Endodermal cell (in vitro differentiated cells): ENCODE results near the gene RYR3. TPM values are rescaled to one million over a fixed set of nuclear protein-coding genes. Genes with fewer than 3 reads are reported as not detected.
A peak's percentile ranks its signal among the peaks of the same experiment; 100 is the strongest.

Source experiments
- DNase-seq: peaks from one replicate; pipeline ENCODE4 v3.0.0-alpha.2; 2017
- H3K27ac ChIP-seq: 2 replicates; pipeline ENCODE4 v1.5.1; 2013; ENCODE audit warnings: mild to moderate bottlenecking, low read depth, low read length, moderate library complexity
- H3K27me3 ChIP-seq: 2 replicates; pipeline ENCODE4 v1.6.1; 2013; ENCODE audit warnings: mild to moderate bottlenecking, low read length, moderate library complexity; ENCODE audit not compliant: insufficient read depth, control insufficient read depth, poor library complexity, severe bottlenecking
- H3K36me3 ChIP-seq: 2 replicates; pipeline ENCODE4 v1.7.0; 2013; ENCODE audit warnings: mild to moderate bottlenecking, low read length, moderate library complexity; ENCODE audit not compliant: control insufficient read depth, insufficient read depth
- H3K4me1 ChIP-seq: one replicate; pipeline ENCODE4 v1.7.0; 2013; ENCODE audit warnings: low read length; ENCODE audit not compliant: control insufficient read depth, insufficient read depth
- H3K4me3 ChIP-seq: 2 replicates; pipeline ENCODE4 v1.5.1; 2013; ENCODE audit warnings: mild to moderate bottlenecking, low read length, moderate library complexity
- H3K9ac ChIP-seq: 2 replicates; pipeline ENCODE4 v1.6.1; 2013; ENCODE audit warnings: mild to moderate bottlenecking, low read length, moderate library complexity; ENCODE audit not compliant: poor library complexity, severe bottlenecking; ENCODE audit errors: extremely low read depth
- H3K9me3 ChIP-seq: 2 replicates; pipeline ENCODE4 v1.6.1; 2013; ENCODE audit warnings: mild to moderate bottlenecking, low read length, moderate library complexity; ENCODE audit not compliant: control insufficient read depth
- H3K27ac Mint-ChIP-seq: 2 replicates; pipeline ENCODE4 v1.8.0; 2020; ENCODE audit warnings: mixed read lengths
- H3K27me3 Mint-ChIP-seq: 2 replicates; pipeline ENCODE4 v1.8.0; 2021; ENCODE audit warnings: mild to moderate bottlenecking, mixed read lengths; ENCODE audit not compliant: insufficient read depth
- H3K36me3 Mint-ChIP-seq: 2 replicates; pipeline ENCODE4 v1.8.0; 2020; ENCODE audit warnings: low read depth, mixed read lengths
- H3K4me1 Mint-ChIP-seq: 2 replicates; pipeline ENCODE4 v1.8.0; 2020; ENCODE audit warnings: mixed read lengths
- H3K4me3 Mint-ChIP-seq: 2 replicates; pipeline ENCODE4 v1.8.0; 2020; ENCODE audit warnings: mild to moderate bottlenecking, moderate library complexity, mixed read lengths
- H3K9me3 Mint-ChIP-seq: 2 replicates; pipeline ENCODE4 v1.8.0; 2020; ENCODE audit warnings: mild to moderate bottlenecking, mixed read lengths
- CTCF ChIP-seq: fragments of 200-600 bp; sonication (generic); conservative IDR thresholded peaks from 2 replicates; pipeline ENCODE4 v1.5.0; 2021; ENCODE audit warnings: antibody characterized with exemption, mild to moderate bottlenecking
- WGBS, 2 experiments: methylation state at CpG; one replicate each; pipeline versions ENCODE4 v1.1.5 to v1.1.7; 2013; ENCODE audit warnings: missing lambda C conversion rate in 2 of 2, mixed read lengths in 1 of 2; ENCODE audit not compliant: insufficient coverage in 1 of 2, insufficient read length in 1 of 2; 5-methylcytosine and 5-hydroxymethylcytosine counted together
- long read RNA-seq, 4 experiments: library from polyadenylated mRNA in 2 of 4; library from RNA in 1 of 4; library from capped mRNA in 1 of 4; stranded (forward) in 3 of 4; unstranded in 1 of 4; transcript quantifications; one replicate each; pipeline ENCODE4 v2.0.0, GENCODE V29; 2020 to 2021; ENCODE audit warnings: inconsistent platforms in 1 of 4
- polyA plus RNA-seq, 2 experiments: library from polyadenylated mRNA; stranded (reverse); fragments of 50-300 nt; gene quantifications; one replicate each; pipeline ENCODE4 v1.2.3, GENCODE V29; 2013
- total RNA-seq, 2 donors: library from RNA; stranded (reverse); fragmentation: NEBNext Ultra II Directional in 1 of 2; extraction: Animal tissue kit (Norgen Biotek cat#: 25700) in 1 of 2; gene quantifications; 2 replicates in 1 of 2; 3 replicates in 1 of 2; pipeline ENCODE4 v1.2.1, GENCODE V29; 2021

Gene RYR3
- 1 to 10 TPM in 1 of 2 donors, under 1 TPM in 1; 0.71 to 1.4 TPM for total RNA-seq
- 1.6 TPM for polyA plus RNA-seq (2013, experiment 1 of 2)
- polyA plus RNA-seq (2013, experiment 2 of 2): 1.6 TPM
- long read RNA-seq, experiment 1: 0 reads
- long read RNA-seq, experiment 2: 0 reads
- long read RNA-seq, experiment 3, partial matches to known transcripts: 0 of 3 reads
- long read RNA-seq, experiment 3, other reads (novel, unspliced or antisense): 3 of 3 reads
- long read RNA-seq, experiment 4: 0 reads

- Mint-ChIP-seq H3K4me1 (peaks cover 8% of the 10 kb centered on the region), H3K27me3 (peaks cover 62% of the 10 kb centered on the region)
These were observed at the start of gene RYR3 for GRCh38 chr15:33310481-33311311. Gene RYR3, plus strand, starts transcription at chr15:33310967. Its CDS starts 79 bp downstream, at chr15:33311046.

GRCh38 chr15:33262306-33262705 is 48.5 kb upstream of the RYR3 start:
- H3K36me3 Mint-ChIP-seq: no peaks in the 10 kb centered on the region
- Histone ChIP-seq H3K27me3 (no peaks in the 10 kb centered on the region), H3K4me1 (peaks cover 15% of the 10 kb centered on the region), H3K9me3 (no peaks in the 10 kb centered on the region), H3K4me3 (no peak overlapping the region), H3K9ac (no peak overlapping the region), H3K36me3 (no peaks in the 10 kb centered on the region), H3K27ac (no peak overlapping the region)
- peaks cover 17% of the 10 kb centered on the region for H3K4me1 Mint-ChIP-seq
- TF ChIP-seq CTCF: no peak
- H3K4me3 Mint-ChIP-seq: no peak overlapping the region
- WGBS, 2 experiments: 60 to 86% methylated on average over 2 of the region's 2 CpGs
- no peaks in the 10 kb centered on the region for H3K27me3 Mint-ChIP-seq
- no peak for DNase-seq
- no peak overlapping the region for H3K27ac Mint-ChIP-seq
- H3K9me3 Mint-ChIP-seq: peaks cover 2% of the 10 kb centered on the region

More at GRCh38 chr15:33310481-33311311, at the start of gene RYR3:
- Mint-ChIP-seq H3K36me3 (no peaks in the 10 kb centered on the region), H3K9me3 (no peaks in the 10 kb centered on the region), H3K4me3 (peak within 1 kb of the TSS; percentile 66), H3K27ac (no peak within 1 kb of the TSS)
- no peak for TF ChIP-seq CTCF
- DNase-seq: peak; percentile 89
- peak within 1 kb of the TSS; percentile 28 for H3K9ac ChIP-seq
- no peaks in the 10 kb centered on the region for H3K36me3 ChIP-seq
- no peak within 1 kb of the TSS for H3K27ac ChIP-seq
- H3K4me1 ChIP-seq: no peaks in the 10 kb centered on the region
- peak within 1 kb of the TSS; percentile 79 for H3K4me3 ChIP-seq
- WGBS, 2 experiments: 0 to 1% methylated on average over 4 to 84 of the region's 84 CpGs
- peaks cover 41% of the 10 kb centered on the region for H3K27me3 ChIP-seq
- H3K9me3 ChIP-seq: no peaks in the 10 kb centered on the region

- peaks cover 7% of the 10 kb centered on the region for H3K9me3 Mint-ChIP-seq
- Histone ChIP-seq H3K9me3 (peaks cover 22% of the 10 kb centered on the region), H3K9ac (no peak overlapping the region), H3K27ac (no peak overlapping the region), H3K4me1 (peaks cover 7% of the 10 kb centered on the region), H3K27me3 (no peaks in the 10 kb centered on the region), H3K4me3 (no peak overlapping the region), H3K36me3 (no peaks in the 10 kb centered on the region)
- peaks cover 2% of the 10 kb centered on the region for H3K27me3 Mint-ChIP-seq
- WGBS, 2 experiments: 90% methylated on average over 1 of the region's 1 CpG; no CpG with 5 or more reads in 1 of the 2 experiments
- no peaks in the 10 kb centered on the region for H3K36me3 Mint-ChIP-seq
- H3K4me3 Mint-ChIP-seq: no peak overlapping the region
- DNase-seq: no peak
- peaks cover 21% of the 10 kb centered on the region for H3K4me1 Mint-ChIP-seq
- H3K27ac Mint-ChIP-seq: no peak overlapping the region
- TF ChIP-seq CTCF: no peak
These were observed 33.1 kb upstream of the RYR3 start for GRCh38 chr15:33277689-33278088.
